ENCODE data around the gene RAB3IL1.

Gene RAB3IL1

GRCh38 chr11:61880454-61880853, 36.9 kb downstream of the RAB3IL1 start:
- TF ChIP-seq CTCF (conservative IDR thresholded peaks at IDR 0.05; ENCODE audit: low read depth, low read length), result no peak
- H3K4me3 ChIP-seq (ENCODE audit: low read depth, low read length), result no peak overlapping the region

GRCh38 chr11:61880031-61880430, 37.3 kb downstream of the RAB3IL1 start:
- TF ChIP-seq CTCF (conservative IDR thresholded peaks at IDR 0.05; ENCODE audit: low read depth, low read length), result no peak
- no peak overlapping the region for H3K4me3 ChIP-seq (ENCODE audit: low read depth, low read length)
- DNase-seq (ENCODE audit: low read depth), result no peak

More at GRCh38 chr11:61880454-61880853, 36.9 kb downstream of the RAB3IL1 start:
- DNase-seq (ENCODE audit: low read depth), result no peak

- H3K4me3 ChIP-seq (ENCODE audit: low read depth, low read length), result no peak overlapping the region
- TF ChIP-seq CTCF (conservative IDR thresholded peaks at IDR 0.05; ENCODE audit: low read depth, low read length), result no peak
- DNase-seq (ENCODE audit: low read depth), result no peak
Measured at GRCh38 chr11:61879152-61879551, 38.2 kb downstream of the RAB3IL1 start.

GRCh38 chr11:61875698-61876097, 41.7 kb downstream of the RAB3IL1 start:
- no peak for TF ChIP-seq CTCF (conservative IDR thresholded peaks at IDR 0.05; ENCODE audit: low read depth, low read length)
- DNase-seq (ENCODE audit: low read depth), result no peak
- no peak overlapping the region for H3K4me3 ChIP-seq (ENCODE audit: low read depth, low read length)

GRCh38 chr11:61874853-61875252, 42.5 kb downstream of the RAB3IL1 start:
- H3K4me3 ChIP-seq (ENCODE audit: low read depth, low read length), result no peak overlapping the region
- no peak for TF ChIP-seq CTCF (conservative IDR thresholded peaks at IDR 0.05; ENCODE audit: low read depth, low read length)

GRCh38 chr11:61874377-61874809, 43.0 kb downstream of the RAB3IL1 start:
- no peak overlapping the region for H3K4me3 ChIP-seq (ENCODE audit: low read depth, low read length)
- no peak for TF ChIP-seq CTCF (conservative IDR thresholded peaks at IDR 0.05; ENCODE audit: low read depth, low read length)
- DNase-seq (ENCODE audit: low read depth), result no peak

More at GRCh38 chr11:61874853-61875252, 42.5 kb downstream of the RAB3IL1 start:
- DNase-seq (ENCODE audit: low read depth), result no peak

- TF ChIP-seq CTCF (conservative IDR thresholded peaks at IDR 0.05; ENCODE audit: low read depth, low read length), result no peak
- no peak overlapping the region for H3K4me3 ChIP-seq (ENCODE audit: low read depth, low read length)
- DNase-seq (ENCODE audit: low read depth), result no peak
Measured at GRCh38 chr11:61873588-61874376, 43.6 kb downstream of the RAB3IL1 start.

Measured in choroid plexus epithelial cell (primary cell).